SU-DHL-6 (cell line): ENCODE data around the gene MIOX.

Experiments used
- H2AFZ ChIP-seq: fragments of 200-600 bp; sonication (generic); 2 replicates; pipeline ENCODE4 v1.6.1; 2014; ENCODE audit warnings: low read depth, mild to moderate bottlenecking, moderate library complexity, mixed read lengths, antibody characterized with exemption, low read length; ENCODE audit not compliant: severe bottlenecking
- H3F3A ChIP-seq: fragments of 200-600 bp; shearing (Covaris generic); 2 replicates; pipeline ENCODE4 v1.6.0; 2016; ENCODE audit warnings: antibody characterized with exemption, mild to moderate bottlenecking; ENCODE audit not compliant: insufficient read depth
- H3K27ac ChIP-seq: fragments of 200-600 bp; sonication (generic); 2 replicates; pipeline ENCODE4 v1.5.1; 2016; ENCODE audit warnings: low read depth, mild to moderate bottlenecking, low read length, moderate library complexity, mixed read lengths
- H3K27me3 ChIP-seq: fragments of 200-600 bp; sonication (generic), shearing (Covaris generic); 2 replicates; pipeline ENCODE4 v1.6.0; 2014; ENCODE audit warnings: mild to moderate bottlenecking, low read length
- H3K36me3 ChIP-seq: fragments of 200-600 bp; sonication (generic); 2 replicates; pipeline ENCODE4 v1.6.1; 2014; ENCODE audit warnings: mild to moderate bottlenecking, low read length, mixed read lengths
- H3K4me2 ChIP-seq: fragments of 300-600, 200-600 bp; shearing (Covaris generic), sonication (generic); 2 replicates; pipeline ENCODE4 v1.6.0; 2014; ENCODE audit warnings: low read length, low read depth, mild to moderate bottlenecking; ENCODE audit not compliant: poor library complexity, severe bottlenecking
- H3K4me3 ChIP-seq: fragments of 200-600 bp; sonication (generic); 2 replicates; pipeline ENCODE4 v1.5.1; 2014; ENCODE audit warnings: antibody characterized with exemption, low read length, mild to moderate bottlenecking, mixed read lengths; ENCODE audit not compliant: insufficient read depth, poor library complexity, severe bottlenecking
- H3K79me2 ChIP-seq: fragments of 200-600 bp; sonication (generic); 2 replicates; pipeline ENCODE4 v1.6.1; 2014; ENCODE audit warnings: mild to moderate bottlenecking, low read length, moderate library complexity; ENCODE audit not compliant: insufficient read depth
- H3K9ac ChIP-seq: fragments of 200-600 bp; sonication (generic); 2 replicates; pipeline ENCODE4 v1.7.0; 2014; ENCODE audit warnings: mild to moderate bottlenecking, low read length
- H3K9me2 ChIP-seq: fragments of 200-600 bp; sonication (generic); replicated peaks from 2 replicates; pipeline ENCODE4 v1.6.1; 2014; ENCODE audit warnings: low read length; ENCODE audit not compliant: insufficient read depth
- H3K9me3 ChIP-seq: fragments of 200-600 bp; sonication (generic); 2 replicates; pipeline ENCODE4 v1.6.1; 2014; ENCODE audit warnings: low read length, mixed read lengths; ENCODE audit not compliant: insufficient read depth
- H4K20me1 ChIP-seq: fragments of 200-600 bp; sonication (generic); 2 replicates; pipeline ENCODE4 v1.6.1; 2014; ENCODE audit warnings: low read depth, mild to moderate bottlenecking, antibody characterized with exemption, low read length, moderate library complexity, mixed read lengths
- EZH2phosphoT487 ChIP-seq: fragments of 200-600 bp; sonication (generic), shearing (Covaris generic); conservative IDR thresholded peaks from 2 replicates; pipeline ENCODE4 v1.6.1; 2018; ENCODE audit warnings: mild to moderate bottlenecking, antibody characterized with exemption, low read length, moderate library complexity, mixed read lengths
- TF ChIP-seq, protein P1 (sequence below): fragments of 200-600 bp; sonication (generic); IDR thresholded peaks from one replicate; pipeline ENCODE4 v1.5.1; 2017; ENCODE audit warnings: antibody characterized with exemption, mild to moderate bottlenecking, low read length, moderate library complexity; ENCODE audit not compliant: insufficient read depth, poor library complexity, severe bottlenecking

MIOX gene

DNA sequence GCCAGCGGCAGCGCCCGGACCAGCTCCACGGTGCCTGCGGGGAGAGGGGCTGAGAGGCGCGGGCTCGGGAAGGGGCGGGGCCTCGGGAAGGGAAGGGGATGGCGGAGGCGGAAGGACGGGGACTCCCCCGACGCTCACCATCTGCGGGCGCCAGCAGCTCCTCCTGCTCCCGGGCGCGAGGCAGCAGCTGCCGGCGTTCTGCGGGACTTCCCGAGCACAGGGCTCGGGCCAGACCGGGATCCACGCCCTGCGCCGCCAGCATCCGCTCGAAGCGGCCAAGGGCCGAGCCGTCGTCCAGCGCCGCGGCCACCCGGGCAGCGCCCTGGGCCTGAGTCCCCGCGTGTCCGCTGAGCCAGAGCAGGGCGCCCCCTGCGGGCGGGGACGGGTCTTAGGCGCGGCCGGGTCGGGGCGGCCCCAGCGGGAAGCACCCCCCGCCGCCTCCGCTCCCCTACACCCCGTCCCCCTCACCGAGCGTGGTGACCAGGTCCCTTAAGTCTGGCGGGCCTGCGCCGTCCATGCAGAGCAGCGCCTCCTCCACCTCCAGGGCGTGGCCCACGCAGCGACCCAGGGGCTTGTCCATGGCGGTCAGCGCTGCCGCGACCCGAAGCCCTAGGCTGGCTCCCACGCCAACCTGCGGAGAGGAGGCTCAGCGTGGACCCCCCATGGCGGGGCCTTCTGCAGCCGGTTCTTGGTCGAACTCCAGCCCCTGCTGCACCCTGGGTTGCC lies 39.6 kb downstream of the MIOX start:
- TF ChIP-seq EZH2phosphoT487: no peak
- TF ChIP-seq, protein P1, sequence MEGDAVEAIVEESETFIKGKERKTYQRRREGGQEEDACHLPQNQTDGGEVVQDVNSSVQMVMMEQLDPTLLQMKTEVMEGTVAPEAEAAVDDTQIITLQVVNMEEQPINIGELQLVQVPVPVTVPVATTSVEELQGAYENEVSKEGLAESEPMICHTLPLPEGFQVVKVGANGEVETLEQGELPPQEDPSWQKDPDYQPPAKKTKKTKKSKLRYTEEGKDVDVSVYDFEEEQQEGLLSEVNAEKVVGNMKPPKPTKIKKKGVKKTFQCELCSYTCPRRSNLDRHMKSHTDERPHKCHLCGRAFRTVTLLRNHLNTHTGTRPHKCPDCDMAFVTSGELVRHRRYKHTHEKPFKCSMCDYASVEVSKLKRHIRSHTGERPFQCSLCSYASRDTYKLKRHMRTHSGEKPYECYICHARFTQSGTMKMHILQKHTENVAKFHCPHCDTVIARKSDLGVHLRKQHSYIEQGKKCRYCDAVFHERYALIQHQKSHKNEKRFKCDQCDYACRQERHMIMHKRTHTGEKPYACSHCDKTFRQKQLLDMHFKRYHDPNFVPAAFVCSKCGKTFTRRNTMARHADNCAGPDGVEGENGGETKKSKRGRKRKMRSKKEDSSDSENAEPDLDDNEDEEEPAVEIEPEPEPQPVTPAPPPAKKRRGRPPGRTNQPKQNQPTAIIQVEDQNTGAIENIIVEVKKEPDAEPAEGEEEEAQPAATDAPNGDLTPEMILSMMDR: peak; percentile 67
- no peaks in the 10 kb centered on the region for H3K9me3 ChIP-seq
- H3K36me3 ChIP-seq: no peaks in the 10 kb centered on the region
- peaks cover 12% of the 10 kb centered on the region; the same call in 1 of the 2 replicates for H3F3A ChIP-seq
- H3K9ac ChIP-seq: peak overlapping the region; percentile 88
- H3K4me3 ChIP-seq: peak overlapping the region; percentile 64
- H4K20me1 ChIP-seq: no peaks in the 10 kb centered on the region
- H3K27ac ChIP-seq: peak overlapping the region; percentile 87
- no peaks in the 10 kb centered on the region for H3K9me2 ChIP-seq
- H3K4me2 ChIP-seq: peak overlapping the region; percentile 69
- no peaks in the 10 kb centered on the region for H3K27me3 ChIP-seq
- H3K79me2 ChIP-seq: peaks cover 10% of the 10 kb centered on the region; the same call in 1 of the 2 replicates
- H2AFZ ChIP-seq: peak overlapping the region; percentile 62

DNA sequence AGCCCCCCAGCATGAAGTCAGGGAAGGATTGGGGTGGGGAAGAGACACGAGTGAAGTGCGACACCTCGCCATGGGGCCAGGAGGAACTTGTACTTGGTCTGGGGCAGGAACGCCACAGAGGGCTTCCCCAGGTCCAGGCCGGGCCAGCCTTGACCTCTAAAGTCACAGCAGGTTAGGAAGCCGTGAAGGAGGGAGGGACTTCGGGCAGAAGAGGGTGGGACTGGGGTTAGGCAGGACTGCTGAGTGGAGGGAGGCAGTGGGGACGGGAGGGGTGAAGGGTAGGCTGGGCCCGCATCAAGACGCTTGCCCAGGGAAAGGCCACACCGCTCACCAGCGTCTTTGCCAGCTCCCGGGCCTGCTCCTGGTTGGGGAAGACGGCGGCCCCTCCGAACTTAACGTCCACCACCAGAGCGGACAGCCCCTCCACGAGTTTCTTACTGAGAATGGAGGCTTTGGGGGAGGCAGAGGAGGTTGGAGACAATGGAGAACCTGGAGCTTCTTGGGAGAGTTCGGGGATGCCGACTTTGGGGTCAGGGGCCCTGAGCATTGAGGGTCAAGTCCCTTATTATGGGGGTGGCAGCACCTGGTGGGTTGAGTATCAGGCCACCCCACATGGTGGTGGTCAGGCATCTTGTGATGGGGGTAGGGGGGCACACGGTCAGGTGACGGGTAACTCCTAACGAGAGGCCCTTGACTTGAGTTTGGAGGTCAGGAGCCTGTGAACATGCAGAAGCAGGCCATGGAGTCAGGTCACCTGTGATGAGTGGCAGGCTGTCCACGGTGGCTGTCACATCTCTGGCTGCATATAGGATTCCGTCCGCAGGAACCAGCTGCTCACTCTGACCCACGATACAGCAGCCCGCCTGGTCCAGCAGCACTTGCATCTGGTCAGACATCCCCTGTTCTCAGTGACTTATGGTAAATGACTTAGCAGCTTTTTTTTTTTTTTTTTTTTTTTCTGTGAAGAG lies 40.5 kb downstream of the MIOX start:
- peak overlapping the region; percentile 64 for H3K4me3 ChIP-seq
- TF ChIP-seq, protein P1: no peak
- TF ChIP-seq EZH2phosphoT487: no peak
- peak overlapping the region; percentile 88 for H3K9ac ChIP-seq
- no peaks in the 10 kb centered on the region for H4K20me1 ChIP-seq
- no peaks in the 10 kb centered on the region for H3K9me2 ChIP-seq
- peak overlapping the region; percentile 87 for H3K27ac ChIP-seq
- H3K27me3 ChIP-seq: no peaks in the 10 kb centered on the region
- peaks cover 12% of the 10 kb centered on the region; the same call in 1 of the 2 replicates for H3F3A ChIP-seq
- no peak overlapping the region for H2AFZ ChIP-seq
- no peaks in the 10 kb centered on the region for H3K36me3 ChIP-seq
- peak overlapping the region; percentile 69 for H3K4me2 ChIP-seq
- H3K9me3 ChIP-seq: no peaks in the 10 kb centered on the region
- peaks cover 10% of the 10 kb centered on the region; the same call in 1 of the 2 replicates for H3K79me2 ChIP-seq

DNA sequence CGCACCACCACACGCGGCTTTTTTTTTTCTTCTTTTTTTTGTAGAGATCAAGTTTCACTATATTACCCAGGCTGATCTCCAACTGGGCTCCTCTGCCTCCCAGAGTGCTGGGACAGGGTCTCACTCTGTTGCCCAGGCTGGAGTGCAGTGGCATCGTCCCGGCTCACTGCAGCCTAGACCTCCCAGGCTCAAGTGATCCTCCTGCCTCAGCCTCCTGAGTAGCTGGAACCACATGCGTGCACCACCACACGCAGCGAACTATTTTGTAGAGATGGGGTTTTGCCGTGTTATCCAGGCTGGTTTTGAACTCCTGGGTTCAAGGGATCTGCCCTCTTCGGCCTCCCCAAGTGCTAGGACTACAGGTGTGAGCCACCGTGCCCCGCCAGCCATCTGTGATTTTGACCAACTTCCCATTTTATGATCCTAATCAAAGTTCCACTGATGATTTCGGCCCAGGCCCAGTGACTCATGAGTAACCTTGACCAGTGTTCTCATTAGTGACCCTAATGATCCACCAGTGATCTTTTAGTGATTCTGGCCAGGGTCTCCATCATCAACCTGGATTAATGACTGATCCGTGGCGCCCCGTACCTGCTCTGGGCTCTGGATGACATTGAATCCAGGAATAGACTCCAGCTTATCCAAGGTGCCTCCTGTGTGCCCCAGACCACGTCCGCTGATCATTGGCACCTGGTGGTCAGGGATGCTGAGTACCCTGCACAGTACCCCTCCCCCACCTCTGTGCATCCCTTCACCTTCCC lies 41.4 kb downstream of the MIOX start:
- Histone ChIP-seq H3K9ac (no peak overlapping the region), H3K9me2 (no peaks in the 10 kb centered on the region), H3K27me3 (no peaks in the 10 kb centered on the region), H3K36me3 (no peaks in the 10 kb centered on the region), H3F3A (peaks cover 17% of the 10 kb centered on the region; the same call in 1 of the 2 replicates), H3K79me2 (peaks cover 10% of the 10 kb centered on the region; the same call in 1 of the 2 replicates), H3K4me2 (no peak overlapping the region), H3K27ac (no peak overlapping the region), H3K4me3 (no peak overlapping the region), H3K9me3 (no peaks in the 10 kb centered on the region), H2AFZ (no peak overlapping the region), H4K20me1 (no peaks in the 10 kb centered on the region)
- TF ChIP-seq, protein P1: no peak
- TF ChIP-seq EZH2phosphoT487: no peak
